HEK293 (cell line): ENCODE measurements around the gene ZNF629.

Experiments
- CTCF ChIA-PET: fragments of 350-600 bp; formaldehyde crosslinking; extraction: SDS; loops from one replicate; lab custom pipeline; 2021; ENCODE audit warnings: antibody characterized with exemption; lab: Yijun Ruan, JAX
- POLR2A ChIA-PET: fragments of 300-600 bp; formaldehyde crosslinking; extraction: SDS; loops from one replicate; lab custom pipeline; 2020; ENCODE audit warnings: antibody characterized with exemption, inconsistent platforms; lab: Yijun Ruan, JAX
- H3K27ac ChIP-seq: fragments of 200-500 bp; sonication (Bioruptor generic); 2 replicates; pipeline ENCODE4 v1.5.1; 2014; ENCODE audit warnings: low read depth, low read length, control low read depth, inconsistent platforms; ENCODE audit errors: extremely low read depth
- H3K36me3 ChIP-seq, 2 experiments: fragments of 200-500 bp in 1 of 2; sonication (Bioruptor generic) in 1 of 2; 1 replicate in 1 of 2; 2 replicates in 1 of 2; pipeline ENCODE4 v1.5.1; 2014 to 2017; ENCODE audit warnings: inconsistent platforms in 2 of 2, low read length in 2 of 2; ENCODE audit not compliant: control insufficient read depth in 2 of 2, insufficient read depth in 1 of 2
- H3K4me1 ChIP-seq: fragments of 200-500 bp; sonication (Bioruptor generic); 2 replicates; pipeline ENCODE4 v1.5.1; 2014; ENCODE audit warnings: mild to moderate bottlenecking, low read length, inconsistent platforms; ENCODE audit not compliant: control insufficient read depth, insufficient read depth
- H3K4me3 ChIP-seq: 2 replicates; pipeline ENCODE4 v1.5.1; 2011; ENCODE audit warnings: low read depth, mild to moderate bottlenecking, control low read depth, low read length, moderate library complexity
- H3K9me3 ChIP-seq: fragments of 200-500 bp; sonication (Bioruptor generic); 2 replicates; pipeline ENCODE4 v1.5.1; 2014; ENCODE audit warnings: low read depth, low read length, inconsistent platforms; ENCODE audit not compliant: control insufficient read depth, insufficient read depth
- ATF2 ChIP-seq: fragments of 450-650 bp; formaldehyde crosslinking; IDR thresholded peaks from 2 replicates; pipeline ENCODE4 v1.5.1; 2016; ENCODE audit warnings: missing biosample characterization, missing genetic modification characterization, low read depth
- GLIS1 ChIP-seq: fragments of 450-650 bp; formaldehyde crosslinking; IDR thresholded peaks from 2 replicates; pipeline ENCODE4 v1.5.1; 2016; ENCODE audit warnings: missing biosample characterization, missing genetic modification characterization
- HOXC10 ChIP-seq: sonication (generic); formaldehyde crosslinking; IDR thresholded peaks from 2 replicates; pipeline ENCODE4 v1.8.1; 2023; ENCODE audit warnings: mild to moderate bottlenecking, missing genetic modification reagents
- KLF10 ChIP-seq: fragments of 450-650 bp; IDR thresholded peaks from 2 replicates; pipeline ENCODE4 v1.5.1; 2018; ENCODE audit warnings: missing biosample characterization, mild to moderate bottlenecking, missing genetic modification characterization
- KLF9 ChIP-seq: fragments of 450-650 bp; formaldehyde crosslinking; IDR thresholded peaks from 2 replicates; pipeline ENCODE4 v1.5.1; 2016; ENCODE audit warnings: missing biosample characterization, missing genetic modification characterization, low read depth
- OVOL3 ChIP-seq: fragments of 450-650 bp; formaldehyde crosslinking; IDR thresholded peaks from 2 replicates; pipeline ENCODE4 v1.5.1; 2016; ENCODE audit warnings: missing biosample characterization, missing genetic modification characterization
- SCRT2 ChIP-seq: fragments of 450-650 bp; formaldehyde crosslinking; IDR thresholded peaks from 2 replicates; pipeline ENCODE4 v1.5.1; 2016; ENCODE audit warnings: missing biosample characterization, missing genetic modification characterization
- SP2 ChIP-seq: fragments of 450-650 bp; formaldehyde crosslinking; IDR thresholded peaks from 2 replicates; pipeline ENCODE4 v1.5.1; 2016; ENCODE audit warnings: missing biosample characterization, missing genetic modification characterization
- TRIM28 ChIP-seq: IDR thresholded peaks from 2 replicates; pipeline ENCODE4 v1.6.1; 2011; ENCODE audit warnings: low read length, control low read depth, borderline replicate concordance
- YY1 ChIP-seq: fragments of 450-650 bp; formaldehyde crosslinking; IDR thresholded peaks from 2 replicates; pipeline ENCODE4 v1.5.1; 2018; ENCODE audit warnings: missing biosample characterization, missing genetic modification characterization
- ZBTB17 ChIP-seq: fragments of 450-650 bp; formaldehyde crosslinking; IDR thresholded peaks from 2 replicates; pipeline ENCODE4 v1.5.1; 2016; ENCODE audit warnings: missing biosample characterization, missing genetic modification characterization
- ZBTB48 ChIP-seq: fragments of 450-650 bp; formaldehyde crosslinking; IDR thresholded peaks from 2 replicates; pipeline ENCODE4 v1.5.1; 2016; ENCODE audit warnings: missing biosample characterization, missing genetic modification characterization
- ZBTB6 ChIP-seq: fragments of 450-650 bp; formaldehyde crosslinking; IDR thresholded peaks from 2 replicates; pipeline ENCODE4 v1.5.1; 2017; ENCODE audit warnings: missing biosample characterization, missing genetic modification characterization
- ZBTB7A ChIP-seq: fragments of 450-650 bp; formaldehyde crosslinking; IDR thresholded peaks from 2 replicates; pipeline ENCODE4 v1.5.1; 2016; ENCODE audit warnings: low read depth, missing biosample characterization, missing genetic modification characterization
- ZEB2 ChIP-seq: fragments of 450-650 bp; formaldehyde crosslinking; IDR thresholded peaks from 2 replicates; pipeline ENCODE4 v1.5.1; 2016; ENCODE audit warnings: missing biosample characterization, missing genetic modification characterization
- ZFP41 ChIP-seq: fragments of 450-650 bp; formaldehyde crosslinking; IDR thresholded peaks from 2 replicates; pipeline ENCODE4 v1.5.1; 2016; ENCODE audit warnings: missing biosample characterization, missing genetic modification characterization, borderline replicate concordance
- ZNF133 ChIP-seq: fragments of 450-650 bp; formaldehyde crosslinking; IDR thresholded peaks from 2 replicates; pipeline ENCODE4 v1.5.1; 2016; ENCODE audit warnings: missing biosample characterization, missing genetic modification characterization
- ZNF146 ChIP-seq: fragments of 450-650 bp; formaldehyde crosslinking; IDR thresholded peaks from 2 replicates; pipeline ENCODE4 v1.5.1; 2016; ENCODE audit warnings: missing biosample characterization, missing genetic modification characterization
- ZNF274 ChIP-seq, 2 experiments: fragments of 200-500 bp in 1 of 2; fragments of 450-650 bp in 1 of 2; sonication (Bioruptor generic) in 1 of 2; formaldehyde crosslinking in 1 of 2; IDR thresholded peaks; 2 replicates each; pipeline versions ENCODE4 v1.5.1 to v1.6.1; 2014 to 2016; ENCODE audit warnings: borderline replicate concordance in 1 of 2, inconsistent platforms in 1 of 2, low read length in 1 of 2, missing biosample characterization in 1 of 2, missing genetic modification characterization in 1 of 2
- ZNF37A ChIP-seq: fragments of 450-650 bp; IDR thresholded peaks from 2 replicates; pipeline ENCODE4 v1.5.1; 2018; ENCODE audit warnings: missing biosample characterization, missing genetic modification characterization
- ZNF394 ChIP-seq: fragments of 450-650 bp; formaldehyde crosslinking; IDR thresholded peaks from 2 replicates; pipeline ENCODE4 v1.5.1; 2016; ENCODE audit warnings: missing biosample characterization, missing genetic modification characterization, mild to moderate bottlenecking, moderate library complexity, borderline replicate concordance
- ZNF423 ChIP-seq: fragments of 450-650 bp; formaldehyde crosslinking; IDR thresholded peaks from 2 replicates; pipeline ENCODE4 v1.5.1; 2016; ENCODE audit warnings: missing biosample characterization, missing genetic modification characterization
- ZNF521 ChIP-seq: fragments of 450-650 bp; formaldehyde crosslinking; IDR thresholded peaks from 2 replicates; pipeline ENCODE4 v1.5.1; 2017; ENCODE audit warnings: missing biosample characterization, mild to moderate bottlenecking, missing genetic modification characterization
- ZNF621 ChIP-seq: fragments of 450-650 bp; formaldehyde crosslinking; IDR thresholded peaks from 2 replicates; pipeline ENCODE4 v1.5.1; 2017; ENCODE audit warnings: missing biosample characterization, missing genetic modification characterization
- ZNF626 ChIP-seq: fragments of 450-650 bp; sonication (Bioruptor Pico); formaldehyde crosslinking; IDR thresholded peaks from 2 replicates; pipeline ENCODE4 v1.5.1; 2018; ENCODE audit warnings: missing biosample characterization, missing genetic modification characterization, inconsistent platforms
- ZNF629 ChIP-seq: fragments of 450-650 bp; formaldehyde crosslinking; IDR thresholded peaks from 2 replicates; pipeline ENCODE4 v1.5.1; 2017; ENCODE audit warnings: missing biosample characterization, missing genetic modification characterization
- ZNF660 ChIP-seq: fragments of 450-650 bp; IDR thresholded peaks from 2 replicates; pipeline ENCODE4 v1.5.1; 2018; ENCODE audit warnings: missing biosample characterization, mild to moderate bottlenecking, missing genetic modification characterization
- ZNF692 ChIP-seq: fragments of 450-650 bp; formaldehyde crosslinking; IDR thresholded peaks from 2 replicates; pipeline ENCODE4 v1.5.1; 2016; ENCODE audit warnings: missing biosample characterization, missing genetic modification characterization
- ZNF776 ChIP-seq: fragments of 450-650 bp; formaldehyde crosslinking; IDR thresholded peaks from 2 replicates; pipeline ENCODE4 v1.5.0; 2017; ENCODE audit warnings: missing biosample characterization, missing genetic modification characterization, borderline replicate concordance

The ZNF629 gene

GRCh38 chr16:30743716-30744115, 43.3 kb downstream of the ZNF629 start (continued):
- no peak for TF ChIP-seq ZNF37A (tag by site-specific recombination)

- Histone ChIP-seq H3K9me3 (no peaks in the 10 kb centered on the region), H3K4me3 (no peak overlapping the region), H3K36me3 (peaks cover 29 to 84% of the 10 kb centered on the region in 2 experiments), H3K27ac (no peak overlapping the region), H3K4me1 (no peaks in the 10 kb centered on the region)
- TF ChIP-seq SCRT2 = peak; percentile 64
- no peak for TF ChIP-seq ZNF521 (tag by site-specific recombination)
- 0 out of 2 replicates have a peak, but pooled peaks have one; percentile 32 for TF ChIP-seq ZBTB17
- no peak for TF ChIP-seq ZNF776
- POLR2A ChIA-PET = interaction anchor here (1.0 kb wide), 1 partner anchor 10 kb away, joined by 3 read pairs; no protein-coding TSS in a partner anchor
- CTCF ChIA-PET = interaction anchor here (0.5 to 0.7 kb wide), 2 partner anchors 103 to 196 kb away, joined by 3 read pairs; no protein-coding TSS in a partner anchor
Measured at GRCh38 chr16:30741461-30741914, 45.5 kb downstream of the ZNF629 start.

GRCh38 chr16:30740364-30741251, 46.4 kb downstream of the ZNF629 start:
- no peaks in the 10 kb centered on the region for H3K4me1 ChIP-seq
- ChIA-PET CTCF (interaction anchor here (0.5 to 0.7 kb wide), 6 partner anchors 20 to 197 kb away, joined by 3 to 4 read pairs (median 3); no protein-coding TSS in a partner anchor), POLR2A (interaction anchor here (1.0 to 1.5 kb wide), 9 partner anchors 8 to 82 kb away, joined by 3 to 6 read pairs (median 4); partner anchors contain the start of genes PHKG2 and SRCAP)
- H3K36me3 ChIP-seq = peaks cover 37 to 93% of the 10 kb centered on the region in 2 experiments
- H3K9me3 ChIP-seq = no peaks in the 10 kb centered on the region
- no peak overlapping the region for H3K4me3 ChIP-seq
- H3K27ac ChIP-seq = no peak overlapping the region
- TF ChIP-seq ZNF629 (tag by site-specific recombination) = peak; percentile 60; the same call in 1 of the 2 replicates
- TF ChIP-seq ZBTB6 (tag by site-specific recombination) = peak; percentile 96
- no peak for TF ChIP-seq ZNF621 (tag by site-specific recombination)
- peak; percentile 27; the same call in 1 of the 2 replicates for TF ChIP-seq ZNF660 (tag by site-specific recombination)
- TF ChIP-seq ZEB2 (tag by site-specific recombination) = no peak; the same call in 1 of the 2 replicates
- TF ChIP-seq ZNF274 (IDR thresholded peaks at IDR 0.05; ENCODE audit: low read length) = no peak
- TF ChIP-seq ZNF274 (tag by site-specific recombination; IDR thresholded peaks at IDR 0.05; ENCODE audit: borderline replicate concordance) = no peak
- no peak for TF ChIP-seq TRIM28
- TF ChIP-seq ZBTB48 (tag by site-specific recombination) = 0 out of 2 replicates have a peak, but pooled peaks have one; percentile 26
- peak; percentile 70 for TF ChIP-seq ZNF394 (tag by site-specific recombination)
- TF ChIP-seq SCRT2 = peak; percentile 84
- 0 out of 2 replicates have a peak, but pooled peaks have one; percentile 41 for TF ChIP-seq SP2
- peak; percentile 54 for TF ChIP-seq ZBTB17
- peak; percentile 61 for TF ChIP-seq KLF10 (tag by site-specific recombination)
- TF ChIP-seq ZNF423 (tag by site-specific recombination) = no peak
- no peak for TF ChIP-seq HOXC10 (CRISPR knock-in tag)
- no peak for TF ChIP-seq OVOL3 (tag by site-specific recombination)
- TF ChIP-seq ZFP41 (tag by site-specific recombination) = no peak
- no peak for TF ChIP-seq ZBTB7A (tag by site-specific recombination)
- TF ChIP-seq GLIS1 = peak; percentile 41; the same call in 1 of the 2 replicates
- TF ChIP-seq ZNF146 (tag by site-specific recombination) = no peak
- peak; percentile 53 for TF ChIP-seq ATF2 (tag by site-specific recombination)
- peak; percentile 83 for TF ChIP-seq KLF9 (tag by site-specific recombination)
- TF ChIP-seq YY1 (tag by site-specific recombination) = no peak
- TF ChIP-seq ZNF133 (tag by site-specific recombination) = no peak
- 0 out of 2 replicates have a peak, but pooled peaks have one; percentile 16 for TF ChIP-seq ZNF692 (tag by site-specific recombination)
- no peak for TF ChIP-seq ZNF626
